ENCODE measurements around the gene ABLIM1. TPM values are rescaled to one million over a fixed set of nuclear protein-coding genes. Genes with fewer than 3 reads are reported as not detected.

ABLIM1 gene
- polyA plus RNA-seq, 3 donors = 0.33 to 0.91 (median 0.57) TPM

GRCh38 chr10:114650266-114650665 is 7.8 kb downstream of the ABLIM1 start:
- H3K27ac Mint-ChIP-seq = no peak overlapping the region
- no peaks in the 10 kb centered on the region for H3K36me3 ChIP-seq (replicated peaks in 1 of 2; ENCODE audit: control insufficient read depth in 1 of 2, insufficient read depth in 2 of 2, low read length in 2 of 2)
- DNase-seq = no peak
- no peak overlapping the region for H3K4me3 ChIP-seq (replicated peaks in 1 of 3; ENCODE audit: low read depth in 2 of 3, low read length in 3 of 3)
- H3K79me2 ChIP-seq (ENCODE audit: insufficient read depth, low read length) = no peaks in the 10 kb centered on the region
- no CpG with 5 or more reads among the region's 1 CpG for whole genome bisulfite sequencing (ENCODE audit: insufficient coverage)
- no peak for TF ChIP-seq CTCF (IDR thresholded peaks at IDR 0.05)
- no peaks in the 10 kb centered on the region for H4K20me1 ChIP-seq (ENCODE audit: insufficient read depth, low read length)
- peaks cover 9% of the 10 kb centered on the region for H3K4me1 Mint-ChIP-seq
- H3K4me2 ChIP-seq (replicated peaks; ENCODE audit: extremely low read depth, low read length, poor library complexity, severe bottlenecking) = no peak overlapping the region
- no peaks in the 10 kb centered on the region for H3K9me3 ChIP-seq (replicated peaks in 1 of 2; ENCODE audit: control insufficient read depth in 1 of 2, insufficient read depth in 1 of 2, low read length in 2 of 2)
- no peak overlapping the region for H3K27ac ChIP-seq (ENCODE audit: low read depth in 1 of 2, low read length in 2 of 2)
- no peaks in the 10 kb centered on the region for H3K36me3 Mint-ChIP-seq
- peaks cover 0 to 6% (median 0%) of the 10 kb centered on the region in 3 donors for H3K27me3 Mint-ChIP-seq (ENCODE audit: low read depth in 3 of 3)
- H2AFZ ChIP-seq (ENCODE audit: insufficient read depth, low read depth, low read length, poor library complexity, severe bottlenecking) = no peak overlapping the region
- intact Hi-C loops (cut with micrococcal nuclease) = no loop called here
- no peaks in the 10 kb centered on the region for H3K9me3 Mint-ChIP-seq
- no peaks in the 10 kb centered on the region for H3K27me3 ChIP-seq (ENCODE audit: control insufficient read depth in 2 of 2, insufficient read depth in 2 of 2, low read length in 2 of 2)
- no peaks in the 10 kb centered on the region for H3K4me1 ChIP-seq (ENCODE audit: control insufficient read depth in 1 of 2, insufficient read depth in 2 of 2, low read length in 2 of 2)
- H3K4me3 Mint-ChIP-seq = no peak overlapping the region
- H3K9ac ChIP-seq (ENCODE audit: insufficient read depth, low read length, poor library complexity, severe bottlenecking) = no peak overlapping the region

- peak overlapping the region in 1 of 2 donors; percentile 37 for H3K4me3 Mint-ChIP-seq
- WGBS (ENCODE audit: insufficient coverage) = 73% methylated on average over 6 of the region's 7 CpGs
- intact Hi-C loops (cut with micrococcal nuclease) = no loop called here
- Histone ChIP-seq H4K20me1 (ENCODE audit: insufficient read depth, low read length) (no peaks in the 10 kb centered on the region), H3K79me2 (ENCODE audit: insufficient read depth, low read length) (no peaks in the 10 kb centered on the region), H3K27me3 (ENCODE audit: control insufficient read depth in 2 of 2, insufficient read depth in 2 of 2, low read length in 2 of 2) (no peaks in the 10 kb centered on the region), H2AFZ (ENCODE audit: insufficient read depth, low read depth, low read length, poor library complexity, severe bottlenecking) (no peak overlapping the region), H3K36me3 (replicated peaks in 1 of 2; ENCODE audit: control insufficient read depth in 1 of 2, insufficient read depth in 2 of 2, low read length in 2 of 2) (no peaks in the 10 kb centered on the region), H3K9me3 (replicated peaks in 1 of 2; ENCODE audit: control insufficient read depth in 1 of 2, insufficient read depth in 1 of 2, low read length in 2 of 2) (no peaks in the 10 kb centered on the region), H3K4me1 (ENCODE audit: control insufficient read depth in 1 of 2, insufficient read depth in 2 of 2, low read length in 2 of 2) (no peaks in the 10 kb centered on the region), H3K4me2 (replicated peaks; ENCODE audit: extremely low read depth, low read length, poor library complexity, severe bottlenecking) (no peak overlapping the region), H3K9ac (ENCODE audit: insufficient read depth, low read length, poor library complexity, severe bottlenecking) (no peak overlapping the region), H3K4me3 (replicated peaks in 1 of 3; ENCODE audit: low read depth in 2 of 3, low read length in 3 of 3) (no peak overlapping the region), H3K27ac (ENCODE audit: low read depth in 1 of 2, low read length in 2 of 2) (no peak overlapping the region)
- H3K4me1 Mint-ChIP-seq = peaks cover 7% of the 10 kb centered on the region
- no peak for DNase-seq
- TF ChIP-seq CTCF (IDR thresholded peaks at IDR 0.05) = no peak
- no peaks in the 10 kb centered on the region for H3K36me3 Mint-ChIP-seq
- H3K27me3 Mint-ChIP-seq (ENCODE audit: low read depth in 3 of 3) = peaks cover 0 to 6% (median 0%) of the 10 kb centered on the region in 3 donors
- no peak overlapping the region for H3K27ac Mint-ChIP-seq
- H3K9me3 Mint-ChIP-seq = peaks cover 0 to 2% (median 0%) of the 10 kb centered on the region in 7 donors
Observed at GRCh38 chr10:114649217-114649903, 8.7 kb downstream of the ABLIM1 start.

Measured in CD14-positive monocyte (primary cell).